Liver (tissue), 3 donors: ENCODE measurements around the gene EBF3.

Source experiments
- FOXA1 ChIP-seq: IDR thresholded peaks from 2 replicates; pipeline ENCODE4 v1.6.1; 2016; ENCODE audit warnings: antibody characterized with exemption
- FOXA2 ChIP-seq: IDR thresholded peaks from 2 replicates; pipeline ENCODE4 v1.6.1; 2016; ENCODE audit warnings: antibody characterized with exemption
- GABPA ChIP-seq, 2 donors: IDR thresholded peaks in 1 of 2; conservative IDR thresholded peaks in 1 of 2; 2 replicates each; pipeline ENCODE4 v1.6.1; 2016; ENCODE audit warnings: antibody characterized with exemption in 2 of 2, mild to moderate bottlenecking in 1 of 2, moderate library complexity in 1 of 2
- JUND ChIP-seq, 2 donors: IDR thresholded peaks; 2 replicates each; pipeline ENCODE4 v1.6.1; 2016; ENCODE audit warnings: antibody characterized with exemption in 2 of 2
- RAD21 ChIP-seq, 2 donors: IDR thresholded peaks; 2 replicates each; pipeline ENCODE4 v1.6.1; 2016; ENCODE audit warnings: antibody characterized with exemption in 2 of 2, mild to moderate bottlenecking in 2 of 2
- RXRA ChIP-seq, 2 donors: IDR thresholded peaks; 2 replicates each; pipeline ENCODE4 v1.6.1; 2017 to 2018; ENCODE audit warnings: antibody characterized with exemption in 2 of 2, mild to moderate bottlenecking in 1 of 2
- SP1 ChIP-seq: IDR thresholded peaks from 2 replicates; pipeline ENCODE4 v1.6.1; 2018; ENCODE audit warnings: antibody characterized with exemption, mild to moderate bottlenecking
- TAF1 ChIP-seq: conservative IDR thresholded peaks from 2 replicates; pipeline ENCODE4 v1.6.1; 2016; ENCODE audit warnings: antibody characterized with exemption, mild to moderate bottlenecking
- YY1 ChIP-seq: IDR thresholded peaks from 2 replicates; pipeline ENCODE4 v1.6.1; 2016; ENCODE audit warnings: antibody characterized with exemption, mild to moderate bottlenecking
- TF ChIP-seq, protein P1 (sequence below): fragments of 150-350 bp; IDR thresholded peaks from 2 replicates; pipeline ENCODE4 v1.5.1; 2017; ENCODE audit warnings: improper control_type of control experiment, low read depth, low read length; ENCODE audit not compliant: missing input control
- TF ChIP-seq, protein P2 (sequence below): IDR thresholded peaks from 2 replicates; pipeline ENCODE4 v1.6.1; 2016; ENCODE audit warnings: antibody characterized with exemption
- TF ChIP-seq, protein P3 (sequence below): IDR thresholded peaks from 2 replicates; pipeline ENCODE4 v1.6.1; 2016; ENCODE audit warnings: antibody characterized with exemption, mild to moderate bottlenecking
- TF ChIP-seq, protein P4 (sequence below): IDR thresholded peaks from 2 replicates; pipeline ENCODE4 v1.6.1; 2016; ENCODE audit warnings: antibody characterized with exemption
- TF ChIP-seq, protein P5 (sequence below): IDR thresholded peaks from 2 replicates; pipeline ENCODE4 v1.6.1; 2016; ENCODE audit warnings: antibody characterized with exemption
- donor health status: healthy.
- donor health status: healthy.

- TF ChIP-seq, protein P1, sequence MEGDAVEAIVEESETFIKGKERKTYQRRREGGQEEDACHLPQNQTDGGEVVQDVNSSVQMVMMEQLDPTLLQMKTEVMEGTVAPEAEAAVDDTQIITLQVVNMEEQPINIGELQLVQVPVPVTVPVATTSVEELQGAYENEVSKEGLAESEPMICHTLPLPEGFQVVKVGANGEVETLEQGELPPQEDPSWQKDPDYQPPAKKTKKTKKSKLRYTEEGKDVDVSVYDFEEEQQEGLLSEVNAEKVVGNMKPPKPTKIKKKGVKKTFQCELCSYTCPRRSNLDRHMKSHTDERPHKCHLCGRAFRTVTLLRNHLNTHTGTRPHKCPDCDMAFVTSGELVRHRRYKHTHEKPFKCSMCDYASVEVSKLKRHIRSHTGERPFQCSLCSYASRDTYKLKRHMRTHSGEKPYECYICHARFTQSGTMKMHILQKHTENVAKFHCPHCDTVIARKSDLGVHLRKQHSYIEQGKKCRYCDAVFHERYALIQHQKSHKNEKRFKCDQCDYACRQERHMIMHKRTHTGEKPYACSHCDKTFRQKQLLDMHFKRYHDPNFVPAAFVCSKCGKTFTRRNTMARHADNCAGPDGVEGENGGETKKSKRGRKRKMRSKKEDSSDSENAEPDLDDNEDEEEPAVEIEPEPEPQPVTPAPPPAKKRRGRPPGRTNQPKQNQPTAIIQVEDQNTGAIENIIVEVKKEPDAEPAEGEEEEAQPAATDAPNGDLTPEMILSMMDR: no peak
- TF ChIP-seq TAF1 (no peak), GABPA (IDR thresholded peaks at IDR 0.05 in 1 of 2, conservative IDR thresholded peaks at IDR 0.05 in 1 of 2) (no peak), RAD21 (IDR thresholded peaks at IDR 0.05) (no peak), FOXA1 (no peak), JUND (IDR thresholded peaks at IDR 0.05) (no peak), FOXA2 (no peak), YY1 (no peak), RXRA (IDR thresholded peaks at IDR 0.05) (no peak), SP1 (no peak)
- TF ChIP-seq, protein P2, sequence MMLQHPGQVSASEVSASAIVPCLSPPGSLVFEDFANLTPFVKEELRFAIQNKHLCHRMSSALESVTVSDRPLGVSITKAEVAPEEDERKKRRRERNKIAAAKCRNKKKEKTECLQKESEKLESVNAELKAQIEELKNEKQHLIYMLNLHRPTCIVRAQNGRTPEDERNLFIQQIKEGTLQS: no peak
- TF ChIP-seq, protein P3, sequence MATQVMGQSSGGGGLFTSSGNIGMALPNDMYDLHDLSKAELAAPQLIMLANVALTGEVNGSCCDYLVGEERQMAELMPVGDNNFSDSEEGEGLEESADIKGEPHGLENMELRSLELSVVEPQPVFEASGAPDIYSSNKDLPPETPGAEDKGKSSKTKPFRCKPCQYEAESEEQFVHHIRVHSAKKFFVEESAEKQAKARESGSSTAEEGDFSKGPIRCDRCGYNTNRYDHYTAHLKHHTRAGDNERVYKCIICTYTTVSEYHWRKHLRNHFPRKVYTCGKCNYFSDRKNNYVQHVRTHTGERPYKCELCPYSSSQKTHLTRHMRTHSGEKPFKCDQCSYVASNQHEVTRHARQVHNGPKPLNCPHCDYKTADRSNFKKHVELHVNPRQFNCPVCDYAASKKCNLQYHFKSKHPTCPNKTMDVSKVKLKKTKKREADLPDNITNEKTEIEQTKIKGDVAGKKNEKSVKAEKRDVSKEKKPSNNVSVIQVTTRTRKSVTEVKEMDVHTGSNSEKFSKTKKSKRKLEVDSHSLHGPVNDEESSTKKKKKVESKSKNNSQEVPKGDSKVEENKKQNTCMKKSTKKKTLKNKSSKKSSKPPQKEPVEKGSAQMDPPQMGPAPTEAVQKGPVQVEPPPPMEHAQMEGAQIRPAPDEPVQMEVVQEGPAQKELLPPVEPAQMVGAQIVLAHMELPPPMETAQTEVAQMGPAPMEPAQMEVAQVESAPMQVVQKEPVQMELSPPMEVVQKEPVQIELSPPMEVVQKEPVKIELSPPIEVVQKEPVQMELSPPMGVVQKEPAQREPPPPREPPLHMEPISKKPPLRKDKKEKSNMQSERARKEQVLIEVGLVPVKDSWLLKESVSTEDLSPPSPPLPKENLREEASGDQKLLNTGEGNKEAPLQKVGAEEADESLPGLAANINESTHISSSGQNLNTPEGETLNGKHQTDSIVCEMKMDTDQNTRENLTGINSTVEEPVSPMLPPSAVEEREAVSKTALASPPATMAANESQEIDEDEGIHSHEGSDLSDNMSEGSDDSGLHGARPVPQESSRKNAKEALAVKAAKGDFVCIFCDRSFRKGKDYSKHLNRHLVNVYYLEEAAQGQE: no peak
- TF ChIP-seq, protein P4, sequence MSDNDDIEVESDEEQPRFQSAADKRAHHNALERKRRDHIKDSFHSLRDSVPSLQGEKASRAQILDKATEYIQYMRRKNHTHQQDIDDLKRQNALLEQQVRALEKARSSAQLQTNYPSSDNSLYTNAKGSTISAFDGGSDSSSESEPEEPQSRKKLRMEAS: no peak
- TF ChIP-seq, protein P5, sequence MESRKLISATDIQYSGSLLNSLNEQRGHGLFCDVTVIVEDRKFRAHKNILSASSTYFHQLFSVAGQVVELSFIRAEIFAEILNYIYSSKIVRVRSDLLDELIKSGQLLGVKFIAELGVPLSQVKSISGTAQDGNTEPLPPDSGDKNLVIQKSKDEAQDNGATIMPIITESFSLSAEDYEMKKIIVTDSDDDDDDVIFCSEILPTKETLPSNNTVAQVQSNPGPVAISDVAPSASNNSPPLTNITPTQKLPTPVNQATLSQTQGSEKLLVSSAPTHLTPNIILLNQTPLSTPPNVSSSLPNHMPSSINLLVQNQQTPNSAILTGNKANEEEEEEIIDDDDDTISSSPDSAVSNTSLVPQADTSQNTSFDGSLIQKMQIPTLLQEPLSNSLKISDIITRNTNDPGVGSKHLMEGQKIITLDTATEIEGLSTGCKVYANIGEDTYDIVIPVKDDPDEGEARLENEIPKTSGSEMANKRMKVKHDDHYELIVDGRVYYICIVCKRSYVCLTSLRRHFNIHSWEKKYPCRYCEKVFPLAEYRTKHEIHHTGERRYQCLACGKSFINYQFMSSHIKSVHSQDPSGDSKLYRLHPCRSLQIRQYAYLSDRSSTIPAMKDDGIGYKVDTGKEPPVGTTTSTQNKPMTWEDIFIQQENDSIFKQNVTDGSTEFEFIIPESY: no peak
Measured at GRCh38 chr10:129964611-129965424, 744 bp upstream of the EBF3 start.
